PC-9 (cell line): ENCODE measurements around the gene RBMS3.

Experiments
- EZH2 ChIP-seq: fragments of 200-600 bp; sonication (generic); IDR thresholded peaks from 2 replicates; pipeline ENCODE4 v1.8.0; 2017; ENCODE audit warnings: antibody characterized with exemption, low read depth
- TF ChIP-seq, protein P1 (sequence below): fragments of 200-600 bp; sonication (generic); conservative IDR thresholded peaks from 2 replicates; pipeline ENCODE4 v1.6.1; 2017; ENCODE audit warnings: mixed run types, antibody characterized with exemption, mild to moderate bottlenecking, moderate library complexity

DNA sequence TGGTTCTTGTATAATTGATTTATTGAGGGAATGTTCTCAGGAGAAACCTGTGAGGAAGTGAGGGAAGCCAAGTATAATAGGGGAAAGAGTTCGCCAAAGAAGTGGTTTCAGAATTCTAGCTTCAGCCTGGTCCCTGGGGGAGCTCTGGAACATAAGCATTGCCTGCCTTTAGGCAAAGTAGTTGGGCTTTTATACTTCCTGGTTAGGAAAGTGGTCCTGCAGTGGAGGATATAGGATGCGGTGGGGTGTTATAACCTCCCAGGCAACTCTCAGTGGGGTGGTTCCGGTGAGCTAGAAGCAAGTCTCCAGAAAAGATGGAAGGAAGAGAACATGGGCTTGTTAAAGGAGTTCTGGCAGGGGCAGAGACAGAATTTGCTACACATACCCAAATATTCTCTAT is 22.7 kb upstream of the RBMS3 start:
- TF ChIP-seq, protein P1, sequence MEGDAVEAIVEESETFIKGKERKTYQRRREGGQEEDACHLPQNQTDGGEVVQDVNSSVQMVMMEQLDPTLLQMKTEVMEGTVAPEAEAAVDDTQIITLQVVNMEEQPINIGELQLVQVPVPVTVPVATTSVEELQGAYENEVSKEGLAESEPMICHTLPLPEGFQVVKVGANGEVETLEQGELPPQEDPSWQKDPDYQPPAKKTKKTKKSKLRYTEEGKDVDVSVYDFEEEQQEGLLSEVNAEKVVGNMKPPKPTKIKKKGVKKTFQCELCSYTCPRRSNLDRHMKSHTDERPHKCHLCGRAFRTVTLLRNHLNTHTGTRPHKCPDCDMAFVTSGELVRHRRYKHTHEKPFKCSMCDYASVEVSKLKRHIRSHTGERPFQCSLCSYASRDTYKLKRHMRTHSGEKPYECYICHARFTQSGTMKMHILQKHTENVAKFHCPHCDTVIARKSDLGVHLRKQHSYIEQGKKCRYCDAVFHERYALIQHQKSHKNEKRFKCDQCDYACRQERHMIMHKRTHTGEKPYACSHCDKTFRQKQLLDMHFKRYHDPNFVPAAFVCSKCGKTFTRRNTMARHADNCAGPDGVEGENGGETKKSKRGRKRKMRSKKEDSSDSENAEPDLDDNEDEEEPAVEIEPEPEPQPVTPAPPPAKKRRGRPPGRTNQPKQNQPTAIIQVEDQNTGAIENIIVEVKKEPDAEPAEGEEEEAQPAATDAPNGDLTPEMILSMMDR: no peak
- TF ChIP-seq EZH2: no peak
